Psoas muscle (tissue), 8 donors: Measurements from ENCODE around the gene HSFX1. TPM values are rescaled to one million over a fixed set of nuclear protein-coding genes. Genes with fewer than 3 reads are reported as not detected.
"Not testable (repeated sequence)": the region's sequence is repeated elsewhere in the genome, so short reads cannot be mapped to it uniquely, and the experiment has no call there.

Source experiments
- ATAC-seq, 4 donors: fragments of 200-7000 bp; cut with Tn5 transposase; one replicate each; pipeline ENCODE4 v1.9.1; 2020; ENCODE audit warnings: moderate library complexity in 3 of 4, mild to moderate bottlenecking in 2 of 4
- DNase-seq, 2 donors: peaks; one replicate each; pipeline ENCODE4 v3.0.0-alpha.2; 2020
- H3K27ac ChIP-seq: fragments of 200-600 bp; one replicate; pipeline ENCODE4 v1.8.0; 2022
- H3K27me3 ChIP-seq, 3 donors: fragments of 200-600 bp in 1 of 3; one replicate each; pipeline versions ENCODE4 v1.6.1 to v1.8.0; 2013 to 2022; ENCODE audit warnings: low read length in 2 of 3, mild to moderate bottlenecking in 2 of 3, moderate library complexity in 1 of 3; ENCODE audit not compliant: insufficient read depth in 3 of 3
- H3K36me3 ChIP-seq, 2 donors: fragments of 200-600 bp in 1 of 2; one replicate each; pipeline versions ENCODE4 v1.6.1 to v1.8.0; 2013 to 2022; ENCODE audit warnings: low read depth in 1 of 2, mild to moderate bottlenecking in 1 of 2, moderate library complexity in 1 of 2; ENCODE audit not compliant: insufficient read depth in 1 of 2
- H3K4me1 ChIP-seq: fragments of 200-600 bp; one replicate; pipeline ENCODE4 v1.8.0; 2022
- H3K4me3 ChIP-seq: fragments of 200-600 bp; one replicate; pipeline ENCODE4 v1.8.0; 2022; ENCODE audit warnings: mild to moderate bottlenecking
- H3K9me3 ChIP-seq: fragments of 200-600 bp; one replicate; pipeline ENCODE4 v1.8.0; 2022
- CTCF ChIP-seq: fragments of 200-600 bp; IDR thresholded peaks from one replicate; pipeline ENCODE4 v1.8.0; 2022; ENCODE audit warnings: antibody characterized with exemption
- WGBS, 3 donors: extraction: QIAGEN DNeasy Blood & Tissue Kit; methylation state at CpG; one replicate each; pipeline versions ENCODE4 v1.1.6 to v1.1.7; 2013; 5-methylcytosine and 5-hydroxymethylcytosine counted together
- intact Hi-C, 2 donors: fragments of 100-400 bp; cut with DNase I; formaldehyde crosslinking; loops; one replicate each; pipeline versions ENCODE4 v1.11.0 to v1.14.2; 2022
- long read RNA-seq, 2 donors: library from polyadenylated mRNA; unstranded; transcript quantifications; one replicate each; pipeline ENCODE4 v2.0.0, GENCODE V29; 2021
- polyA plus RNA-seq, 3 donors: library from polyadenylated mRNA; stranded (reverse); fragments of 200-250 nt; gene quantifications; one replicate each; pipeline ENCODE4 v1.2.3, GENCODE V29; 2013
- total RNA-seq, 4 donors: library from RNA; stranded (reverse); fragmentation: NEBNext Ultra II Directional in 2 of 4; extraction: Animal tissue kit (Norgen Biotek cat#: 25700) in 2 of 4; gene quantifications; one replicate each; pipeline versions ENCODE4 v1.2.1 to v1.2.4, GENCODE V29; 2021 to 2023
- donor health status: healthy with polysubstance abuse.
- donor health status: DM: no; HTN: no; CAD: no; lungs with moderate emphysema.
- donor health status: Bipolar disorder and iron deficiency.
- donor health status: healthy.
- donor health status: DM: yes; HTN: yes; CAD: no.
- donor health status: DM: no; HTN: no; CAD: no.
- donor health status: DM: no; HTN: no; CAD: no.
- donor health status: DM: yes; HTN: yes; CAD: no.

HSFX1 gene, protein sequence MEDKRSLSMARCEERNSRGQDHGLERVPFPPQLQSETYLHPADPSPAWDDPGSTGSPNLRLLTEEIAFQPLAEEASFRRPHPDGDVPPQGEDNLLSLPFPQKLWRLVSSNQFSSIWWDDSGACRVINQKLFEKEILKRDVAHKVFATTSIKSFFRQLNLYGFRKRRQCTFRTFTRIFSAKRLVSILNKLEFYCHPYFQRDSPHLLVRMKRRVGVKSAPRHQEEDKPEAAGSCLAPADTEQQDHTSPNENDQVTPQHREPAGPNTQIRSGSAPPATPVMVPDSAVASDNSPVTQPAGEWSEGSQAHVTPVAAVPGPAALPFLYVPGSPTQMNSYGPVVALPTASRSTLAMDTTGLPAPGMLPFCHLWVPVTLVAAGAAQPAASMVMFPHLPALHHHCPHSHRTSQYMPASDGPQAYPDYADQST
- total RNA-seq (1 to 10 TPM in 2 of 4 donors, under 1 TPM in 2; 0.64 to 2.2 (median 0.91) TPM), polyA plus RNA-seq (under 1 TPM; 0.31 to 0.69 (median 0.39) TPM)
- long read RNA-seq, donor 1: 0 reads
- long read RNA-seq, donor 2: 0 reads

GRCh38 chrX:149773768-149774167, at the start of gene HSFX1:
TSS of gene HSFX1 (plus strand) at chrX:149774068. CDS start at chrX:149774682, 614 bp downstream.
- DNase-seq, H3K4me3 ChIP-seq, H3K9me3 ChIP-seq, H3K27ac ChIP-seq, H3K4me1 ChIP-seq, ATAC-seq, H3K27me3 ChIP-seq, H3K36me3 ChIP-seq, intact Hi-C loops: not testable (repeated sequence)
- WGBS, 3 donors: no CpG with 5 or more reads among the region's 17 CpGs

DNA sequence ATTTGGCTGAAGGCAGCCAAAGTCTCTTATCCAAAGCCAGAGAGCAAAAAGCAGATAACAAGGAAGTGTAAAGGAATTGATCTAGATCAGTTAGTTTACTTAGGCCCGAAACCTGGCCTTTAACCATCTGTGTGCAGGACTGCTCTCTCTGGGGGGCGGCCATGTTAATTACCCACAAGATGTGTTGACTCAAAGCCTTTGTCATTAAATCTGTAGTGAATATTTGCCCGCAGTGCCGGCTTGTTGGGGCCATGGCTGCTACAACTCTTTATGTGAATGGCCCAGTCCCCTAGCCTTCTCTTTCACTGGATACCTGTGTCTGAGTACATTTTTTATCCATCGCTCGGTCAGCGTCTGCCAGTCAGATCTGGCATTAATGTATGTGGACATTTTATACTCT, 46.6 kb upstream of the HSFX1 start:
- ATAC-seq, H3K27ac ChIP-seq, H3K36me3 ChIP-seq, DNase-seq, intact Hi-C loops, H3K4me3 ChIP-seq, H3K9me3 ChIP-seq, H3K27me3 ChIP-seq, H3K4me1 ChIP-seq: not testable (repeated sequence)
- 64 to 92% (median 79%) methylated on average over 2 to 3 of the region's 7 CpGs for WGBS, 3 donors

DNA sequence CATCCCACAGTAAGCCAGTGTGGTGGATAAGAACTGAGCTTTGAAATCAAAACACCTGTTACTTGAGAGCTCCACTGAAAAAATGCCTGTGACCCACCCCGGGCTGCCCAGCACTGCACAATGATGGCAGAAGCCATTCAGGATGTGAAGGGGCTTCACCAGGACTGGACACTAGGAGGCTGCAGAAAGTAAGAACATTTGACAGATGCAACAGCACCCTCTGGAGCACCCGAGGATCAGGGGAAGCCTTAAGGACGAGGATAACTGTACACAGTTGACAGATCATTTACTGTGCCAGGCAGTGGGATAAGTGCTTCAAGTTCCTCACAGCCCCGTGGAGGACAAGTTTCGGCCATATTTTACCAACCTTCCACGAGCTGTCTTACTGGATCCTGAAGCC, 31.6 kb upstream of the HSFX1 start:
- no CpG with 5 or more reads among the region's 6 CpGs for WGBS, 3 donors
- H3K9me3 ChIP-seq, H3K27ac ChIP-seq, H3K27me3 ChIP-seq, H3K4me1 ChIP-seq, DNase-seq, ATAC-seq, H3K4me3 ChIP-seq, H3K36me3 ChIP-seq: not testable (repeated sequence)
- intact Hi-C loops: loop anchor here in 1 of 2 donors (10.0 kb wide), 1 partner anchor 97 kb away; no protein-coding TSS in a partner anchor

DNA sequence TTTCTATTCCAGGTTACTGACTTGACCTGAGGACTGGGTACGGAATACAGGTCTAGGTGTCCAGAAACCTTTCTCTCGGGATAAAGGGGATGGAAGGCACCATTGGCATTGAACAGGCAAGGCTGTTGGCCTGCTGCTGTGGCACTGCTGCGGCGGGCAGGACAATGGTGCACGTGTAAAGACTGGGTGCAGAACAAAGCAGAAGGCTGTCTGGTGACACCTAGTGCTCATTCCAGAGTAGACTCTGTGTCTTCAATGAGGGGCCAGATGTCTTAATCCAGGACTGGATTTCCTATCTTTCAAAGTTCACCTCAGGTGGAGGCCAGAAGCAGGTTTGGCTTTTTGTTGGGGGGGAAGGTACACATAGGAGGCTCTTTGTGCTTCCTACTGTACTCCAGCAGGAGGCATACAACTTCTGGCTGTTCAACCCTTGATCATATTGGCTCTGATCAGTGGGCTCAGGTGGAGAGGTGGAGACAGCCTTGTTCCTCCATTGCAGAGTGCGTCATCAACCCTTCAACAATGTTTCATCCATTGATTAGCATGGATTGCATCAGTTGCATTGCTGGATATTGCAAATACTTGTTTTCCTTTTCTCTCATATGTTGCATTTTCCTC, 27.4 kb upstream of the HSFX1 start:
- intact Hi-C loops: loop anchor here in 1 of 2 donors (10.0 kb wide), 1 partner anchor 102 kb away; no protein-coding TSS in a partner anchor
- not testable (repeated sequence) for H3K9me3 ChIP-seq, H3K4me1 ChIP-seq, H3K27ac ChIP-seq, H3K36me3 ChIP-seq, DNase-seq, H3K27me3 ChIP-seq, H3K4me3 ChIP-seq, ATAC-seq
- WGBS, 3 donors: 69 to 78% (median 69%) methylated on average over 2 of the region's 6 CpGs

GRCh38 chrX:149757206-149758067, 16.4 kb upstream of the HSFX1 start:
- no peak overlapping the region for H3K27ac ChIP-seq
- intact Hi-C loops: no loop called here

More at GRCh38 chrX:149757206-149758067, 16.4 kb upstream of the HSFX1 start:
- no peak for TF ChIP-seq CTCF
- Histone ChIP-seq H3K4me3 (no peak overlapping the region), H3K4me1 (no peaks in the 10 kb centered on the region), H3K9me3 (no peaks in the 10 kb centered on the region), H3K36me3 (no peaks in the 10 kb centered on the region), H3K27me3 (peaks cover 0 to 5% (median 0%) of the 10 kb centered on the region in 3 donors)
- DNase-seq (no peak), ATAC-seq (no peak)
- 75 to 84% (median 79%) methylated on average over 7 to 8 of the region's 8 CpGs for WGBS, 3 donors
